GM12878 (cell line): ENCODE data around the gene AGPAT4. TPM values are rescaled to one million over a fixed set of nuclear protein-coding genes. Genes with fewer than 3 reads are reported as not detected.

ENCODE experiments used
- ATAC-seq: fragments of 200-7000 bp; cut with Tn5 transposase; 3 replicates; pipeline ENCODE4 v1.9.1; 2020; ENCODE audit warnings: mild to moderate bottlenecking, moderate library complexity
- BruUV-seq: library from RNA; stranded (reverse); fragments of 400-500 nt; replicated peaks from 2 replicates; lab custom pipeline; 2021; lab: Mats Ljungman, UMichigan
- CTCF ChIA-PET: fragments of 300-600 bp; sonication (Branson Sonifier 250); formaldehyde crosslinking; extraction: SDS; loops from one replicate; lab custom pipeline; 2021; ENCODE audit warnings: inconsistent platforms; lab: Yijun Ruan, JAX
- POLR2A ChIA-PET: fragments of 350-600 bp; formaldehyde crosslinking; extraction: SDS; loops from one replicate; lab custom pipeline; 2021; ENCODE audit warnings: inconsistent platforms; lab: Charles Lee
- RAD21 ChIA-PET: fragments of 300-600 bp; sonication (Branson Sonifier 250); formaldehyde crosslinking; loops from one replicate; lab custom pipeline; 2023; ENCODE audit warnings: antibody characterized with exemption; ENCODE audit not compliant: unreplicated experiment; lab: Charles Lee
- SMC1A ChIA-PET: fragments of 300-600 bp; sonication (Branson Sonifier 250); formaldehyde crosslinking; loops from one replicate; lab custom pipeline; 2023; ENCODE audit not compliant: unreplicated experiment, uncharacterized antibody; lab: Charles Lee
- DNase-seq: peaks from one replicate; pipeline ENCODE4 v3.0.0-alpha.2; 2011; ENCODE audit warnings: low read depth, low spot score
- FAIRE-seq: peaks from 3 replicates; lab custom pipeline; 2011; peaks lifted over from hg19 to GRCh38; lab: Jason Lieb, UNC
- H2AFZ ChIP-seq: 2 replicates; pipeline ENCODE4 v1.6.0; 2011; ENCODE audit warnings: low read depth, low read length, control low read depth; ENCODE audit not compliant: control insufficient read depth
- H3K27ac ChIP-seq: 2 replicates; pipeline ENCODE4 v1.5.1; 2011; ENCODE audit warnings: control low read depth; ENCODE audit not compliant: control insufficient read depth, insufficient read depth
- H3K27me3 ChIP-seq, 2 experiments: replicated peaks in 1 of 2; 2 replicates each; pipeline versions ENCODE4 v1.6.0 to v1.6.1; 2011; ENCODE audit warnings: low read length in 1 of 2; ENCODE audit not compliant: control insufficient read depth in 2 of 2, insufficient read depth in 2 of 2
- H3K36me3 ChIP-seq, 2 experiments: 2 replicates each; pipeline ENCODE4 v1.5.1; 2011; ENCODE audit warnings: low read length in 1 of 2; ENCODE audit not compliant: control insufficient read depth in 2 of 2, insufficient read depth in 2 of 2
- H3K4me1 ChIP-seq: 2 replicates; pipeline ENCODE4 v1.6.1; 2011; ENCODE audit warnings: mild to moderate bottlenecking, low read length, moderate library complexity, mixed read lengths; ENCODE audit not compliant: control insufficient read depth, insufficient read depth
- H3K4me2 ChIP-seq: 2 replicates; pipeline ENCODE4 v1.6.0; 2011; ENCODE audit warnings: control low read depth; ENCODE audit not compliant: control insufficient read depth, insufficient read depth
- H3K4me3 ChIP-seq: fragments of 200-600 bp; sonication (generic); 2 replicates; pipeline ENCODE4 v1.5.1; 2016
- H3K79me2 ChIP-seq: 2 replicates; pipeline ENCODE4 v1.6.0; 2011; ENCODE audit warnings: low read length; ENCODE audit not compliant: control insufficient read depth, insufficient read depth
- H3K9ac ChIP-seq: 2 replicates; pipeline ENCODE4 v1.8.0; 2011; ENCODE audit warnings: low read length, control low read depth, mixed read lengths; ENCODE audit not compliant: control insufficient read depth, insufficient read depth
- H3K9me3 ChIP-seq: replicated peaks from 3 replicates; pipeline ENCODE4 v1.5.1; 2011; ENCODE audit warnings: mild to moderate bottlenecking, low read length; ENCODE audit not compliant: control insufficient read depth, insufficient read depth
- H4K20me1 ChIP-seq: 2 replicates; pipeline ENCODE4 v1.6.0; 2011; ENCODE audit not compliant: control insufficient read depth, insufficient read depth
- CHD4 ChIP-seq: fragments of 200-600 bp; sonication (generic); IDR thresholded peaks from 2 replicates; pipeline ENCODE4 v1.6.1; 2016; ENCODE audit warnings: mild to moderate bottlenecking
- E2F8 ChIP-seq: fragments of 450-650 bp; IDR thresholded peaks from 2 replicates; pipeline ENCODE4 v1.6.1; 2018; ENCODE audit warnings: mild to moderate bottlenecking, low read depth, moderate library complexity; ENCODE audit not compliant: partially characterized antibody
- EED ChIP-seq: sonication (generic); IDR thresholded peaks from 2 replicates; pipeline ENCODE4 v1.6.1; 2016; ENCODE audit warnings: antibody characterized with exemption, low read depth
- GABPA ChIP-seq: IDR thresholded peaks from 2 replicates; pipeline ENCODE4 v1.6.1; 2014; ENCODE audit warnings: antibody characterized with exemption, low read depth, mild to moderate bottlenecking, inconsistent platforms
- NFXL1 ChIP-seq: fragments of 450-650 bp; IDR thresholded peaks from 2 replicates; pipeline ENCODE4 v1.6.1; 2017; ENCODE audit warnings: antibody characterized with exemption, mild to moderate bottlenecking, borderline replicate concordance
- NR2C2 ChIP-seq: IDR thresholded peaks from 2 replicates; pipeline ENCODE4 v1.6.1; 2011; ENCODE audit warnings: borderline replicate concordance, low read depth; ENCODE audit not compliant: control insufficient read depth, insufficient read length
- NRF1 ChIP-seq: conservative IDR thresholded peaks from 2 replicates; pipeline ENCODE4 v1.6.1; 2011; ENCODE audit warnings: mild to moderate bottlenecking, low read depth, low read length, improper control_type of control experiment
- POLR2AphosphoS5 ChIP-seq: IDR thresholded peaks from 2 replicates; pipeline ENCODE4 v1.6.1; 2011; ENCODE audit warnings: mild to moderate bottlenecking, low read length, inconsistent platforms
- RELA ChIP-seq: fragments of 450-650 bp; IDR thresholded peaks from 2 replicates; pipeline ENCODE4 v1.8.0; 2014; ENCODE audit warnings: borderline replicate concordance; ENCODE audit not compliant: partially characterized antibody
- REST ChIP-seq: IDR thresholded peaks from 2 replicates; pipeline ENCODE4 v1.6.1; 2012; ENCODE audit warnings: mild to moderate bottlenecking, low read depth, low read length
- RUNX3 ChIP-seq: IDR thresholded peaks from 2 replicates; pipeline ENCODE4 v1.6.1; 2012; ENCODE audit warnings: low read length, inconsistent platforms
- TCF7 ChIP-seq: IDR thresholded peaks from 2 replicates; pipeline ENCODE4 v1.6.1; 2014; ENCODE audit warnings: antibody characterized with exemption, borderline replicate concordance
- WGBS: methylation state at CpG from one replicate; pipeline ENCODE4 v1.1.6; 2016; ENCODE audit warnings: low lambda C conversion rate; ENCODE audit not compliant: insufficient replicate concordance, insufficient coverage; ENCODE audit errors: missing lambda C conversion rate; 5-methylcytosine and 5-hydroxymethylcytosine counted together
- in situ Hi-C: fragments of 300-500 bp; cut with MboI; formaldehyde crosslinking; loops from 9 replicates; pipeline ENCODE4 v1.14.3; 2018; ENCODE audit warnings: mixed read lengths
- intact Hi-C: fragments of 100-400 bp; cut with micrococcal nuclease; formaldehyde crosslinking; loops from one replicate; pipeline ENCODE4 v1.14.2; 2022; ENCODE audit not compliant: unreplicated experiment
- polyA plus RNA-seq, 11 experiments: library from polyadenylated mRNA; depleted of rRNA in 4 of 11; unstranded in 6 of 11; stranded (reverse) in 5 of 11; fragments of >200 nt; fragmentation: Nextera tagmentation in 4 of 11; fragmentation: Illumina TruSeq in 1 of 11; extraction: Ambion mirVana in 4 of 11; extraction: Trizol in 1 of 11; gene quantifications; 1 replicate in 1 of 11; 2 replicates in 10 of 11; pipeline versions ENCODE4 v1.2.1 to v1.2.3, GENCODE V29; 2011 to 2016; ENCODE audit warnings: inconsistent platforms in 2 of 11, missing spikeins in 2 of 11, low read depth in 1 of 11
- total RNA-seq, 4 experiments: library from RNA; depleted of rRNA in 3 of 4; stranded (reverse); fragments of >200 nt in 3 of 4; fragmentation: Illumina TruSeq in 1 of 4; extraction: Trizol in 1 of 4; gene quantifications; 2 replicates each; pipeline versions ENCODE4 v1.2.1 to v1.2.3, GENCODE V29; 2013 to 2021
- TF ChIP-seq, protein P1 (sequence below): fragments of 450-650 bp; formaldehyde crosslinking; IDR thresholded peaks from 2 replicates; pipeline ENCODE4 v1.5.0; 2022; ENCODE audit warnings: mild to moderate bottlenecking, missing genetic modification characterization
- TF ChIP-seq, protein P2 (sequence below): fragments of 450-650 bp; IDR thresholded peaks from 2 replicates; pipeline ENCODE4 v1.6.1; 2014; ENCODE audit warnings: mild to moderate bottlenecking

The AGPAT4 gene
- total and polyA plus RNA-seq, 10 of the 15 experiments (the other 5 are each of a cell fraction or from before 2014, with no cell fraction given): 0.34 to 2.2 (median 1.3) TPM

DNA sequence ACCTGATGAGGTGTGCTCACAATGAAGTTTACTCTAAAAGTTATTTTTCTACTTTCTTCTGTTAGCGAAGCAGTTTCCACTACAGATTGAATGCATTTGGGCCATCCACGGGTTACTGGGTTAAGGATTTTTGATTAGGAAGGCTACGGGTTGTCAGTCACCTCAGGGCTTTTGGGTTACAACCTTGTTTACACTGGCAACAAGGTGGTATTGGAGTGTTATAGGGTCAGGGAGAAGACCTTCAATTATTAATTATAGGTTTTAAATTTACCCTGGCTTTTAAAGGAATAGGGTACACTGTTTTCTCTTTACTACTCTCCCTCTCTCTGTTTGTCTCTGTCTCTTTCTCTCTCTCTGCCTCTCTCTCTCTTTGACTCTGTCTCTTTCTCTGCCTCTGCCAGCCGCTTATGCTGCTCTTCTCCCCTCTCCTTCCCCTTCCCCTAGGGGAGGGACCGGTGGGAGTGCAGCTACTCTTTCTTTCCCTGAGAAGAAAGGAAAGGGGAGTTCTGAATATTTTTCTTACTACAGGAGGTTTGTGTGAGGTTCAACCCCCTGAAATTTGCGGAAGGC is 40.2 kb upstream of the AGPAT4 start:
- no peak for ATAC-seq
- H3K4me3 ChIP-seq: no peak overlapping the region
- no peak overlapping the region for H3K9ac ChIP-seq
- RAD21 ChIA-PET: no interaction called here
- in situ Hi-C loops: no loop called here
- no peak overlapping the region for H2AFZ ChIP-seq
- H3K36me3 ChIP-seq: no peaks in the 10 kb centered on the region
- intact Hi-C loops: no loop called here
- SMC1A ChIA-PET: no interaction called here
- POLR2A ChIA-PET: no interaction called here
- H3K27me3 ChIP-seq: no peaks in the 10 kb centered on the region
- H3K9me3 ChIP-seq: no peaks in the 10 kb centered on the region
- no peaks in the 10 kb centered on the region for H3K4me1 ChIP-seq
- no peaks in the 10 kb centered on the region for H4K20me1 ChIP-seq
- DNase-seq: no peak
- no TSS peak for BruUV-seq
- no peak overlapping the region for H3K4me2 ChIP-seq
- FAIRE-seq: no peak
- no peaks in the 10 kb centered on the region for H3K79me2 ChIP-seq
- CTCF ChIA-PET: interaction anchor here (0.6 kb wide), 1 partner anchor 36 kb away, joined by 3 read pairs; no protein-coding TSS in a partner anchor
- H3K27ac ChIP-seq: no peak overlapping the region
- WGBS: 47% methylated on average over 6 of the region's 6 CpGs
- no peak for TF ChIP-seq RELA
- TF ChIP-seq EED: no peak
- no peak for TF ChIP-seq E2F8
- TF ChIP-seq, protein P1, sequence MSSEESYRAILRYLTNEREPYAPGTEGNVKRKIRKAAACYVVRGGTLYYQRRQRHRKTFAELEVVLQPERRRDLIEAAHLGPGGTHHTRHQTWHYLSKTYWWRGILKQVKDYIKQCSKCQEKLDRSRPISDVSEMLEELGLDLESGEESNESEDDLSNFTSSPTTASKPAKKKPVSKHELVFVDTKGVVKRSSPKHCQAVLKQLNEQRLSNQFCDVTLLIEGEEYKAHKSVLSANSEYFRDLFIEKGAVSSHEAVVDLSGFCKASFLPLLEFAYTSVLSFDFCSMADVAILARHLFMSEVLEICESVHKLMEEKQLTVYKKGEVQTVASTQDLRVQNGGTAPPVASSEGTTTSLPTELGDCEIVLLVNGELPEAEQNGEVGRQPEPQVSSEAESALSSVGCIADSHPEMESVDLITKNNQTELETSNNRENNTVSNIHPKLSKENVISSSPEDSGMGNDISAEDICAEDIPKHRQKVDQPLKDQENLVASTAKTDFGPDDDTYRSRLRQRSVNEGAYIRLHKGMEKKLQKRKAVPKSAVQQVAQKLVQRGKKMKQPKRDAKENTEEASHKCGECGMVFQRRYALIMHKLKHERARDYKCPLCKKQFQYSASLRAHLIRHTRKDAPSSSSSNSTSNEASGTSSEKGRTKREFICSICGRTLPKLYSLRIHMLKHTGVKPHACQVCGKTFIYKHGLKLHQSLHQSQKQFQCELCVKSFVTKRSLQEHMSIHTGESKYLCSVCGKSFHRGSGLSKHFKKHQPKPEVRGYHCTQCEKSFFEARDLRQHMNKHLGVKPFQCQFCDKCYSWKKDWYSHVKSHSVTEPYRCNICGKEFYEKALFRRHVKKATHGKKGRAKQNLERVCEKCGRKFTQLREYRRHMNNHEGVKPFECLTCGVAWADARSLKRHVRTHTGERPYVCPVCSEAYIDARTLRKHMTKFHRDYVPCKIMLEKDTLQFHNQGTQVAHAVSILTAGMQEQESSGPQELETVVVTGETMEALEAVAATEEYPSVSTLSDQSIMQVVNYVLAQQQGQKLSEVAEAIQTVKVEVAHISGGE (CRISPR knock-in tag): no peak
- no peak for TF ChIP-seq NR2C2
- TF ChIP-seq RUNX3: no peak
- TF ChIP-seq GABPA: no peak
- TF ChIP-seq, protein P2, sequence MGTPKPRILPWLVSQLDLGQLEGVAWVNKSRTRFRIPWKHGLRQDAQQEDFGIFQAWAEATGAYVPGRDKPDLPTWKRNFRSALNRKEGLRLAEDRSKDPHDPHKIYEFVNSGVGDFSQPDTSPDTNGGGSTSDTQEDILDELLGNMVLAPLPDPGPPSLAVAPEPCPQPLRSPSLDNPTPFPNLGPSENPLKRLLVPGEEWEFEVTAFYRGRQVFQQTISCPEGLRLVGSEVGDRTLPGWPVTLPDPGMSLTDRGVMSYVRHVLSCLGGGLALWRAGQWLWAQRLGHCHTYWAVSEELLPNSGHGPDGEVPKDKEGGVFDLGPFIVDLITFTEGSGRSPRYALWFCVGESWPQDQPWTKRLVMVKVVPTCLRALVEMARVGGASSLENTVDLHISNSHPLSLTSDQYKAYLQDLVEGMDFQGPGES: no peak
- no peak for TF ChIP-seq POLR2AphosphoS5
- no peak for TF ChIP-seq CHD4
- no peak for TF ChIP-seq NRF1
- TF ChIP-seq TCF7: no peak
- no peak for TF ChIP-seq NFXL1
- no peak for TF ChIP-seq REST
